A673 (cell line): ENCODE measurements around the gene MKKS. TPM values are rescaled to one million over a fixed set of nuclear protein-coding genes. Genes with fewer than 3 reads are reported as not detected.
"Not testable (repeated sequence)": the region's sequence is repeated elsewhere in the genome, so short reads cannot be mapped to it uniquely, and the experiment has no call there.

Experiments used
- BruUV-seq: library from RNA; stranded (reverse); fragments of 400-500 nt; replicated peaks from 2 replicates; lab custom pipeline; 2021; lab: Mats Ljungman, UMichigan
- CTCF ChIA-PET: fragments of 300-600 bp; sonication (Branson Sonifier 250); formaldehyde crosslinking; loops from one replicate; lab custom pipeline; 2022; ENCODE audit warnings: antibody characterized with exemption; lab: Charles Lee
- POLR2A ChIA-PET: fragments of 300-600 bp; sonication (Branson Sonifier 250); formaldehyde crosslinking; loops from one replicate; lab custom pipeline; 2022; ENCODE audit warnings: antibody characterized with exemption; ENCODE audit not compliant: low non-redundant PET; lab: Charles Lee
- DNase-seq: peaks from one replicate; pipeline ENCODE4 v3.0.0-alpha.2; 2015; ENCODE audit warnings: low spot score
- H3K27ac ChIP-seq: fragments of 200-600 bp; sonication (generic); 2 replicates; pipeline ENCODE4 v1.5.1; 2016; ENCODE audit warnings: mixed run types, low read depth, mild to moderate bottlenecking, mixed read lengths, antibody characterized with exemption, low read length; ENCODE audit not compliant: poor library complexity, severe bottlenecking
- H3K27me3 ChIP-seq: fragments of 200-600 bp; sonication (generic); replicated peaks from 2 replicates; pipeline ENCODE4 v1.6.1; 2017; ENCODE audit warnings: mixed run types, low read depth, mild to moderate bottlenecking, mixed read lengths, antibody characterized with exemption, low read length; ENCODE audit not compliant: insufficient read depth, poor library complexity
- H3K36me3 ChIP-seq: fragments of 200-600 bp; sonication (generic); 2 replicates; pipeline ENCODE4 v1.6.1; 2016; ENCODE audit warnings: mixed run types, mild to moderate bottlenecking, mixed read lengths, antibody characterized with exemption, low read length; ENCODE audit not compliant: insufficient read depth, poor library complexity, severe bottlenecking
- H3K4me1 ChIP-seq: fragments of 200-600 bp; sonication (generic); 2 replicates; pipeline ENCODE4 v1.6.1; 2017; ENCODE audit warnings: mixed run types, mild to moderate bottlenecking, mixed read lengths, antibody characterized with exemption, low read length; ENCODE audit not compliant: insufficient read depth, poor library complexity, severe bottlenecking
- H3K4me3 ChIP-seq: fragments of 200-600 bp; sonication (generic); 2 replicates; pipeline ENCODE4 v1.5.1; 2016; ENCODE audit warnings: low read depth, mixed run types, mild to moderate bottlenecking, mixed read lengths, low read length; ENCODE audit not compliant: poor library complexity, severe bottlenecking
- H3K9me3 ChIP-seq: fragments of 200-600 bp; sonication (generic); 2 replicates; pipeline ENCODE4 v1.6.1; 2016; ENCODE audit warnings: mixed run types, low read depth, mild to moderate bottlenecking, mixed read lengths, antibody characterized with exemption, low read length; ENCODE audit not compliant: poor library complexity, severe bottlenecking
- CTCF ChIP-seq: fragments of 300-800, 200-600 bp; sonication (generic); conservative IDR thresholded peaks from 2 replicates; pipeline ENCODE4 v1.5.1; 2017; ENCODE audit warnings: low read depth, mild to moderate bottlenecking, antibody characterized with exemption, low read length, moderate library complexity, mixed read lengths
- EZH2 ChIP-seq: fragments of 200-600 bp; sonication (generic); IDR thresholded peaks from 2 replicates; pipeline ENCODE4 v1.6.1; 2017; ENCODE audit warnings: borderline replicate concordance, low read depth, mild to moderate bottlenecking, mixed read lengths, antibody characterized with exemption, low read length; ENCODE audit not compliant: poor library complexity, severe bottlenecking
- intact Hi-C: fragments of 100-400 bp; cut with micrococcal nuclease; formaldehyde crosslinking; loops from one replicate; pipeline ENCODE4 v1.10.0; 2022; ENCODE audit not compliant: unreplicated experiment
- total RNA-seq: library from RNA; stranded (reverse); gene quantifications from 2 replicates; pipeline ENCODE4 v1.2.3, GENCODE V29; 2021

Gene MKKS
- total RNA-seq, 1 experiment from 2014 or later = 31.9 TPM

- Histone ChIP-seq H3K27me3 (no peaks in the 10 kb centered on the region), H3K4me1 (peaks cover 38% of the 10 kb centered on the region), H3K9me3 (no peaks in the 10 kb centered on the region), H3K36me3 (peaks cover 8% of the 10 kb centered on the region), H3K4me3 (no peak overlapping the region), H3K27ac (no peak overlapping the region)
- POLR2A ChIA-PET = no interaction called here
- no TSS peak for BruUV-seq
- CTCF ChIA-PET = no interaction called here
- intact Hi-C loops = loop anchor here (5.0 to 10.0 kb wide), 3 partner anchors 67 to 805 kb away; no protein-coding TSS in a partner anchor
- no peak for TF ChIP-seq CTCF
- TF ChIP-seq EZH2 = no peak
- DNase-seq = no peak
Observed at GRCh38 chr20:10419550-10420133, 14.4 kb downstream of the MKKS start.

GRCh38 chr20:10417218-10417617 lies 16.8 kb downstream of the MKKS start:
- H3K27me3 ChIP-seq, CTCF ChIA-PET, H3K4me3 ChIP-seq, BruUV-seq, DNase-seq, H3K27ac ChIP-seq, H3K9me3 ChIP-seq, POLR2A ChIA-PET: not testable (repeated sequence)
- Histone ChIP-seq H3K4me1 (peaks cover 38% of the 10 kb centered on the region), H3K36me3 (peaks cover 19% of the 10 kb centered on the region)
- intact Hi-C loops = loop anchor here (5.0 kb wide), 1 partner anchor 65 kb away; no protein-coding TSS in a partner anchor

- POLR2A ChIA-PET = no interaction called here
- intact Hi-C loops = loop anchor here (5.0 kb wide), 1 partner anchor 63 kb away; no protein-coding TSS in a partner anchor
Observed at GRCh38 chr20:10415013-10415650, 18.9 kb downstream of the MKKS start.

More at GRCh38 chr20:10415013-10415650, 18.9 kb downstream of the MKKS start:
- TF ChIP-seq EZH2 (no peak), CTCF (no peak)
- no peak overlapping the region for H3K27ac ChIP-seq
- no peak overlapping the region for H3K4me3 ChIP-seq
- CTCF ChIA-PET = no interaction called here
- no peaks in the 10 kb centered on the region for H3K27me3 ChIP-seq
- peaks cover 22% of the 10 kb centered on the region for H3K36me3 ChIP-seq
- no peaks in the 10 kb centered on the region for H3K9me3 ChIP-seq
- no TSS peak for BruUV-seq
- DNase-seq = no peak
- H3K4me1 ChIP-seq = peaks cover 38% of the 10 kb centered on the region
